Measurements from ENCODE around the gene SMIM21. TPM values are rescaled to one million over a fixed set of nuclear protein-coding genes. Genes with fewer than 3 reads are reported as not detected.
A peak's percentile ranks its signal among the peaks of the same experiment; 100 is the strongest.

The SMIM21 gene
- total and polyA plus RNA-seq, 4 donors = not detected

- ATAC-seq (ENCODE audit: low FRiP score) (no peak), DNase-seq (no peak)
- Histone ChIP-seq H3K4me1 (ENCODE audit: control insufficient read depth in 1 of 2, insufficient read depth in 2 of 2, low read length in 2 of 2) (no peaks in the 10 kb centered on the region), H3K36me3 (ENCODE audit: control insufficient read depth in 1 of 2, insufficient read depth in 2 of 2, low read length in 1 of 2) (no peaks in the 10 kb centered on the region), H3K4me3 (ENCODE audit: low read length in 2 of 2) (no peak overlapping the region), H3K27me3 (ENCODE audit: control insufficient read depth in 1 of 2, insufficient read depth in 2 of 2, low read length in 1 of 2) (no peaks in the 10 kb centered on the region), H3K27ac (ENCODE audit: low read depth in 1 of 2, low read length in 2 of 2) (no peak overlapping the region), H3K9me3 (ENCODE audit: control insufficient read depth, low read length) (no peaks in the 10 kb centered on the region)
- intact Hi-C loops (cut with DNase I) = no loop called here
- 94% methylated on average over 13 of the region's 13 CpGs for WGBS, 2 donors
Measured at GRCh38 chr18:75464356-75464755, 36.9 kb upstream of the SMIM21 start.

GRCh38 chr18:75462178-75462832 is 34.8 kb upstream of the SMIM21 start:
- no peak for ATAC-seq (ENCODE audit: low FRiP score)
- H3K27me3 ChIP-seq (ENCODE audit: control insufficient read depth in 1 of 2, insufficient read depth in 2 of 2, low read length in 1 of 2) = no peaks in the 10 kb centered on the region

GRCh38 chr18:75456199-75456631 is 28.7 kb upstream of the SMIM21 start:
- Histone ChIP-seq H3K27ac (ENCODE audit: low read depth in 1 of 2, low read length in 2 of 2) (no peak overlapping the region), H3K27me3 (ENCODE audit: control insufficient read depth in 1 of 2, insufficient read depth in 2 of 2, low read length in 1 of 2) (peaks cover 0 to 1% of the 10 kb centered on the region in 2 donors), H3K9me3 (ENCODE audit: control insufficient read depth, low read length) (peaks cover 5% of the 10 kb centered on the region), H3K36me3 (ENCODE audit: control insufficient read depth in 1 of 2, insufficient read depth in 2 of 2, low read length in 1 of 2) (no peaks in the 10 kb centered on the region), H3K4me3 (ENCODE audit: low read length in 2 of 2) (peak overlapping the region in 1 of 2 donors; percentile 44), H3K4me1 (ENCODE audit: control insufficient read depth in 1 of 2, insufficient read depth in 2 of 2, low read length in 2 of 2) (no peaks in the 10 kb centered on the region)
- intact Hi-C loops (cut with DNase I) = no loop called here
- 42 to 46% methylated on average over 19 of the region's 19 CpGs for WGBS, 2 donors
- ATAC-seq (ENCODE audit: low FRiP score) (peak; percentile 29), DNase-seq (no peak)

More at GRCh38 chr18:75462178-75462832, 34.8 kb upstream of the SMIM21 start:
- Histone ChIP-seq H3K4me3 (ENCODE audit: low read length in 2 of 2) (no peak overlapping the region), H3K4me1 (ENCODE audit: control insufficient read depth in 1 of 2, insufficient read depth in 2 of 2, low read length in 2 of 2) (no peaks in the 10 kb centered on the region), H3K36me3 (ENCODE audit: control insufficient read depth in 1 of 2, insufficient read depth in 2 of 2, low read length in 1 of 2) (no peaks in the 10 kb centered on the region), H3K9me3 (ENCODE audit: control insufficient read depth, low read length) (no peaks in the 10 kb centered on the region), H3K27ac (ENCODE audit: low read depth in 1 of 2, low read length in 2 of 2) (no peak overlapping the region)
- no peak for DNase-seq
- WGBS, 2 donors = 25 to 32% methylated on average over 10 of the region's 10 CpGs
- intact Hi-C loops (cut with DNase I) = no loop called here

GRCh38 chr18:75455249-75456198 is 28.0 kb upstream of the SMIM21 start:
- Histone ChIP-seq H3K4me3 (ENCODE audit: low read length in 2 of 2) (peak overlapping the region; percentile 22 to 44), H3K36me3 (ENCODE audit: control insufficient read depth in 1 of 2, insufficient read depth in 2 of 2, low read length in 1 of 2) (no peaks in the 10 kb centered on the region), H3K9me3 (ENCODE audit: control insufficient read depth, low read length) (peaks cover 5% of the 10 kb centered on the region), H3K4me1 (ENCODE audit: control insufficient read depth in 1 of 2, insufficient read depth in 2 of 2, low read length in 2 of 2) (no peaks in the 10 kb centered on the region), H3K27ac (ENCODE audit: low read depth in 1 of 2, low read length in 2 of 2) (no peak overlapping the region), H3K27me3 (ENCODE audit: control insufficient read depth in 1 of 2, insufficient read depth in 2 of 2, low read length in 1 of 2) (peaks cover 0 to 1% of the 10 kb centered on the region in 2 donors)
- intact Hi-C loops (cut with DNase I) = no loop called here
- ATAC-seq (ENCODE audit: low FRiP score) (peak; percentile 52), DNase-seq (no peak)
- WGBS, 2 donors = 7% methylated on average over 82 to 84 of the region's 84 CpGs

- no peak for ATAC-seq (ENCODE audit: low FRiP score)
- DNase-seq = no peak
- H3K4me3 ChIP-seq (ENCODE audit: low read length in 2 of 2) = no peak overlapping the region
- WGBS, 2 donors = 90 to 91% methylated on average over 14 of the region's 14 CpGs
- no peak overlapping the region for H3K27ac ChIP-seq (ENCODE audit: low read depth in 1 of 2, low read length in 2 of 2)
- intact Hi-C loops (cut with DNase I) = no loop called here
- peaks cover 5% of the 10 kb centered on the region for H3K9me3 ChIP-seq (ENCODE audit: control insufficient read depth, low read length)
- H3K27me3 ChIP-seq (ENCODE audit: control insufficient read depth in 1 of 2, insufficient read depth in 2 of 2, low read length in 1 of 2) = peaks cover 0 to 1% of the 10 kb centered on the region in 2 donors
- no peaks in the 10 kb centered on the region for H3K36me3 ChIP-seq (ENCODE audit: control insufficient read depth in 1 of 2, insufficient read depth in 2 of 2, low read length in 1 of 2)
- H3K4me1 ChIP-seq (ENCODE audit: control insufficient read depth in 1 of 2, insufficient read depth in 2 of 2, low read length in 2 of 2) = no peaks in the 10 kb centered on the region
Measured at GRCh38 chr18:75454022-75454795, 26.7 kb upstream of the SMIM21 start.

GRCh38 chr18:75450906-75451305 is 23.4 kb upstream of the SMIM21 start:
- intact Hi-C loops (cut with DNase I) = no loop called here
- 54 to 62% methylated on average over 3 of the region's 3 CpGs for WGBS, 2 donors

GRCh38 chr18:75441896-75442295 is 14.4 kb upstream of the SMIM21 start:
- DNase-seq (no peak), ATAC-seq (ENCODE audit: low FRiP score) (no peak)
- Histone ChIP-seq H3K4me1 (ENCODE audit: control insufficient read depth in 1 of 2, insufficient read depth in 2 of 2, low read length in 2 of 2) (no peaks in the 10 kb centered on the region), H3K9me3 (ENCODE audit: control insufficient read depth, low read length) (peaks cover 2% of the 10 kb centered on the region), H3K27ac (ENCODE audit: low read depth in 1 of 2, low read length in 2 of 2) (no peak overlapping the region), H3K4me3 (ENCODE audit: low read length in 2 of 2) (no peak overlapping the region), H3K36me3 (ENCODE audit: control insufficient read depth in 1 of 2, insufficient read depth in 2 of 2, low read length in 1 of 2) (no peaks in the 10 kb centered on the region), H3K27me3 (ENCODE audit: control insufficient read depth in 1 of 2, insufficient read depth in 2 of 2, low read length in 1 of 2) (peaks cover 0 to 2% of the 10 kb centered on the region in 2 donors)
- intact Hi-C loops (cut with DNase I) = no loop called here
- 14 to 28% methylated on average over 5 of the region's 5 CpGs for WGBS, 2 donors

More at GRCh38 chr18:75450906-75451305, 23.4 kb upstream of the SMIM21 start:
- no peaks in the 10 kb centered on the region for H3K4me1 ChIP-seq (ENCODE audit: control insufficient read depth in 1 of 2, insufficient read depth in 2 of 2, low read length in 2 of 2)
- no peaks in the 10 kb centered on the region for H3K36me3 ChIP-seq (ENCODE audit: control insufficient read depth in 1 of 2, insufficient read depth in 2 of 2, low read length in 1 of 2)
- peaks cover 0 to 1% of the 10 kb centered on the region in 2 donors for H3K27me3 ChIP-seq (ENCODE audit: control insufficient read depth in 1 of 2, insufficient read depth in 2 of 2, low read length in 1 of 2)
- no peak overlapping the region for H3K27ac ChIP-seq (ENCODE audit: low read depth in 1 of 2, low read length in 2 of 2)
- no peak for DNase-seq
- no peak overlapping the region for H3K4me3 ChIP-seq (ENCODE audit: low read length in 2 of 2)
- peaks cover 2% of the 10 kb centered on the region for H3K9me3 ChIP-seq (ENCODE audit: control insufficient read depth, low read length)
- ATAC-seq (ENCODE audit: low FRiP score) = no peak

- DNase-seq = no peak
- Histone ChIP-seq H3K27ac (ENCODE audit: low read depth in 1 of 2, low read length in 2 of 2) (no peak overlapping the region), H3K36me3 (ENCODE audit: control insufficient read depth in 1 of 2, insufficient read depth in 2 of 2, low read length in 1 of 2) (no peaks in the 10 kb centered on the region), H3K27me3 (ENCODE audit: control insufficient read depth in 1 of 2, insufficient read depth in 2 of 2, low read length in 1 of 2) (peaks cover 0 to 2% of the 10 kb centered on the region in 2 donors), H3K4me1 (ENCODE audit: control insufficient read depth in 1 of 2, insufficient read depth in 2 of 2, low read length in 2 of 2) (no peaks in the 10 kb centered on the region), H3K4me3 (ENCODE audit: low read length in 2 of 2) (no peak overlapping the region), H3K9me3 (ENCODE audit: control insufficient read depth, low read length) (peaks cover 3% of the 10 kb centered on the region)
- ATAC-seq (ENCODE audit: low FRiP score) = no peak
- WGBS, 2 donors = 62 to 78% methylated on average over 4 of the region's 4 CpGs
- intact Hi-C loops (cut with DNase I) = no loop called here
Measured at GRCh38 chr18:75439348-75439747, 11.8 kb upstream of the SMIM21 start.
